ENCODE results near the gene MEF2B. TPM values are rescaled to one million over a fixed set of nuclear protein-coding genes. Genes with fewer than 3 reads are reported as not detected.

MEF2B gene
- 0.80 TPM in 1 of 2 replicates, not detected in the other for total RNA-seq (2014; rRNA removed; shearing (Covaris generic))

DNA sequence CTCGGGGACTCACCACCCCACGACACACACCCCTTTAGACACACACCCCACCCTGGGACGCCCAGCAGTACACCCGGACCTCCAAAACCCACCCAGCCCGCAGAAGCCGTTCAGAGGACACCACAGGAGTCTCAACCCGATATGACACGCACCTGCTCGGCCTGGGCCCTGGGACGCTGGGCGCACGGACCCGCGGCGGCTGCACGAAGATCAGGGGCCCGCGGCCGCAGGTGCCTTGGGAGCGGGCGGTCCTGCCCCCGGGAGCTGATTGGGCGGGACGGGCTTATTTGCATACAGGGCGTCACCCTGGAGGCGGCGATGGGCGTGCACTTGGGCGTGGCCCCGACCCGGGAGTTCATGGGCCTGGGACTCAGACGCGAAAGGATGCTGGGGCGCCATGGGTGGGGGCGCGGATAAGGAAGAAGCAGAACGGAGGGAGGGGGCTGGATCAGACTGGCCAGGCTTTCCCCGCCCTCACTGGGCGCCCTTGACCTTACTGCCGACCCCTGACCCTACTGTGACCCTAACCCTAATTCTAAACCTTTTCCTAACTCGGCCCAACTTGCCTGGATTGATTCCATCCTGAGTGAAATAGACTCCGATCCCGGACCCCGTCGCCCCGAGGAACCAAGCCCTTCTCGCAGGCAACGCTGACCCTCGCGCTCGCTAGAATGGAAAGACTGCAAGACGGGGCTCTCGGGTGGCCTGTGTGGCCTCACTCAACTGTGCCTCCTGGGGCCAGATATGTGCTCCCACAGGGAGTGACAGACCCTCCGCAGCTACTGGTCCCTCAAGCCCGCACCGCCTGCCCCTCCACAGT, at the start of gene MEF2B:
TSS of gene MEF2B (minus strand) at position 211 of the 820 bp plus-strand sequence. CDS start 19,528 bp downstream, outside the sequence.
- peak; percentile 100 for DNase-seq

DNA sequence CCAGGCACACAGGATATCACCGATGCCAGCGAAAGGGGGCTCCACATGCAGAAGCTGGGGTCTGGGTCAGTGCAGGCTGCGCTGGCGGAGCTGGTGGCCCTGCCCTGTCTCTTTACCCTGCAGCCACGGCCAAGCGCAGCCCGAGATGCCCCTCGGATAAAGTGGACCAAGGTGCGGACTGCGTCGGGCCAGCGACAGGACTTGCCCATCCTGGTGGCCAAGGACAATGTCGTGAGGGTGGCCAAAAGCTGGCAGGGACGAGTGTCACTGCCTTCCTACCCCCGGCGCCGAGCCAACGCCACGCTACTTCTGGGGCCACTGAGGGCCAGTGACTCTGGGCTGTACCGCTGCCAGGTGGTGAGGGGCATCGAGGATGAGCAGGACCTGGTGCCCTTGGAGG, 48.8 kb upstream of the MEF2B start:
- Histone ChIP-seq H3K4me3 (ENCODE audit: insufficient read depth, low read depth, low read length) (no peak overlapping the region), H3K27me3 (ENCODE audit: control insufficient read depth, insufficient read depth, low read length) (peaks cover 16% of the 10 kb centered on the region), H3K36me3 (replicated peaks; ENCODE audit: control insufficient read depth, insufficient read depth, low read length) (no peaks in the 10 kb centered on the region)
- DNase-seq = no peak

More for the DNA sequence above, at the start of gene MEF2B:
- H3K4me3 ChIP-seq (ENCODE audit: insufficient read depth, low read depth, low read length) = peak within 1 kb of the TSS; percentile 37; the same call in 1 of the 2 replicates
- H3K27me3 ChIP-seq (ENCODE audit: control insufficient read depth, insufficient read depth, low read length) = peaks cover 18% of the 10 kb centered on the region
- H3K36me3 ChIP-seq (replicated peaks; ENCODE audit: control insufficient read depth, insufficient read depth, low read length) = no peaks in the 10 kb centered on the region

- peak; percentile 83 for DNase-seq
Observed at GRCh38 chr19:19217099-19217498, 47.0 kb upstream of the MEF2B start.

DNA sequence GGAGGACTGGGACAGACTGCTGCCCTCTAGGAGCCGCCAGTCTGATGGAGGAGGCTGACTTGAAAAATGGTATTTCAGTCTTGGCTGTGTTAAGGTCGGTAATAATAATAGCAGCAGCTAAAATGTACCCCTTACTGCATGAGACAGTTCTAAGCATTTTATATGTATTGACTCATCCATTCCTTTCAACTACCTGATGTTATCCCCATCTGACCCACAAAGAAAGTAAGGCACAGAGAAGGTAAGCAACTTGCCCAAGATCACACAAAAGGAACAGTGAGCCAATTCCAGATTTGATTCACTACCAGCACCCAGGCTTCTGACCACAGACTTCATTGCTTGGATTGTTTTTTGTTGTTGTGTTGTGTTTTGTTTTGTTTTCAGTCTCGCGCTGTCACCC, 45.7 kb upstream of the MEF2B start:
- Histone ChIP-seq H3K36me3 (replicated peaks; ENCODE audit: control insufficient read depth, insufficient read depth, low read length) (no peaks in the 10 kb centered on the region), H3K4me3 (ENCODE audit: insufficient read depth, low read depth, low read length) (no peak overlapping the region), H3K27me3 (ENCODE audit: control insufficient read depth, insufficient read depth, low read length) (peaks cover 39% of the 10 kb centered on the region)
- no peak for DNase-seq

More at GRCh38 chr19:19217099-19217498, 47.0 kb upstream of the MEF2B start:
- H3K36me3 ChIP-seq (replicated peaks; ENCODE audit: control insufficient read depth, insufficient read depth, low read length) = no peaks in the 10 kb centered on the region
- no peak overlapping the region for H3K4me3 ChIP-seq (ENCODE audit: insufficient read depth, low read depth, low read length)
- peaks cover 27% of the 10 kb centered on the region for H3K27me3 ChIP-seq (ENCODE audit: control insufficient read depth, insufficient read depth, low read length)

DNA sequence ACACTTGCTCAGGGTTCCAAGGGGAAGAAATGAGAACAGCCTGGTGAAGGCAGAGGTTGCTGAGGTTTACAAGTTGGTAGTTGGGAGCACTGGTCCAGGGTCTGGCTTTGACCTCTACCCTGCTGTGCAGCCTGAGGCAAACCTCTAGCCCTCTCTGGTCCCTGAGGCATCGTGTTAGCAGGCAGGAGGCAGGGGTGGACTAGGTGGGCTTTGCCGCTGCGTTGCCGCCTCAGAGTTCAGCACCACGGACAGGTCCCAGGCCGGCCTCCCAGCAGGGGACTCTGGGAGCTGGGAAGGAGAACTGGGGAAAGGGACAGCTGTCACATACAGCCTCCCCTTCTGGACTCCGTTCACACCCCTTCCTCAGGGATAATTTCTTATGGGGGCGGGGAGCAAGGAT, 44.8 kb upstream of the MEF2B start:
- peak; percentile 92 for DNase-seq
- no peaks in the 10 kb centered on the region for H3K36me3 ChIP-seq (replicated peaks; ENCODE audit: control insufficient read depth, insufficient read depth, low read length)
- H3K4me3 ChIP-seq (ENCODE audit: insufficient read depth, low read depth, low read length) = no peak overlapping the region
- H3K27me3 ChIP-seq (ENCODE audit: control insufficient read depth, insufficient read depth, low read length) = peaks cover 43% of the 10 kb centered on the region

- DNase-seq = peak; percentile 69
- no peak overlapping the region for H3K4me3 ChIP-seq (ENCODE audit: insufficient read depth, low read depth, low read length)
Observed at GRCh38 chr19:19214159-19214490, 44.1 kb upstream of the MEF2B start.

GRCh38 chr19:19213426-19214158, 43.5 kb upstream of the MEF2B start:
- peaks cover 48% of the 10 kb centered on the region for H3K27me3 ChIP-seq (ENCODE audit: control insufficient read depth, insufficient read depth, low read length)
- no peak overlapping the region for H3K4me3 ChIP-seq (ENCODE audit: insufficient read depth, low read depth, low read length)
- DNase-seq = peak; percentile 30
- H3K36me3 ChIP-seq (replicated peaks; ENCODE audit: control insufficient read depth, insufficient read depth, low read length) = no peaks in the 10 kb centered on the region

More at GRCh38 chr19:19214159-19214490, 44.1 kb upstream of the MEF2B start:
- peaks cover 47% of the 10 kb centered on the region for H3K27me3 ChIP-seq (ENCODE audit: control insufficient read depth, insufficient read depth, low read length)
- no peaks in the 10 kb centered on the region for H3K36me3 ChIP-seq (replicated peaks; ENCODE audit: control insufficient read depth, insufficient read depth, low read length)

DNA sequence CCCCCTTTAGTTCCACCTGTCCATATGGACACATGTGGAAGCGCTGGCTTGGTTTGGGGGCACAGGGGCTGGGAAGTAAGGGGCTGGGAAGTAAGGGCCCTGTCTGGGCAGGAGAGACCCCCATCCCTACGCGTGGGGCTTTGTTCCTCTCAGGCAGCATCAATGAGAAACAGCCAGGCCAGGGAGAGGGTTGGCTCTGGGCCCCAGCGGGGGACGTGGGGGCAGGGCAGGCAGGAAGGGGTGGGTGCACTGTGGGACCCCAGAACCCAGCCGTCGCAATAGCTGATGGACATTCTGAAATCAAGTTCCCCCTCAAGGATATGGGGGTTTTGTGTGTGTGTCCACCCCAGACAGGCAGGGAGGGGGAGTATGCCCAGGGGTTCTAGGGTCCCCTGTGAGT, 42.9 kb upstream of the MEF2B start:
- Histone ChIP-seq H3K27me3 (ENCODE audit: control insufficient read depth, insufficient read depth, low read length) (peaks cover 50% of the 10 kb centered on the region), H3K4me3 (ENCODE audit: insufficient read depth, low read depth, low read length) (no peak overlapping the region), H3K36me3 (replicated peaks; ENCODE audit: control insufficient read depth, insufficient read depth, low read length) (no peaks in the 10 kb centered on the region)
- peak; percentile 55 for DNase-seq

- peak; percentile 95 for DNase-seq
- peaks cover 57% of the 10 kb centered on the region for H3K27me3 ChIP-seq (ENCODE audit: control insufficient read depth, insufficient read depth, low read length)
- H3K4me3 ChIP-seq (ENCODE audit: insufficient read depth, low read depth, low read length) = peak within 1 kb of the TSS; percentile 43
Observed at GRCh38 chr19:19211499-19212420, 41.7 kb upstream of the MEF2B start, which contains the start of gene NCAN. TSS of gene NCAN (plus strand) at chr19:19211958. CDS start at chr19:19216954, 4,996 bp downstream.

GRCh38 chr19:19209372-19209771, 39.3 kb upstream of the MEF2B start:
- no peak for DNase-seq
- Histone ChIP-seq H3K4me3 (ENCODE audit: insufficient read depth, low read depth, low read length) (no peak overlapping the region), H3K36me3 (replicated peaks; ENCODE audit: control insufficient read depth, insufficient read depth, low read length) (no peaks in the 10 kb centered on the region), H3K27me3 (ENCODE audit: control insufficient read depth, insufficient read depth, low read length) (peaks cover 70% of the 10 kb centered on the region)

More at GRCh38 chr19:19211499-19212420, 41.7 kb upstream of the MEF2B start, which contains the start of gene NCAN:
- no peaks in the 10 kb centered on the region for H3K36me3 ChIP-seq (replicated peaks; ENCODE audit: control insufficient read depth, insufficient read depth, low read length)

- peak; percentile 54 for DNase-seq
- Histone ChIP-seq H3K36me3 (replicated peaks; ENCODE audit: control insufficient read depth, insufficient read depth, low read length) (no peaks in the 10 kb centered on the region), H3K4me3 (ENCODE audit: insufficient read depth, low read depth, low read length) (no peak overlapping the region), H3K27me3 (ENCODE audit: control insufficient read depth, insufficient read depth, low read length) (peaks cover 59% of the 10 kb centered on the region)
Observed at GRCh38 chr19:19207637-19208572, 37.8 kb upstream of the MEF2B start.

DNA sequence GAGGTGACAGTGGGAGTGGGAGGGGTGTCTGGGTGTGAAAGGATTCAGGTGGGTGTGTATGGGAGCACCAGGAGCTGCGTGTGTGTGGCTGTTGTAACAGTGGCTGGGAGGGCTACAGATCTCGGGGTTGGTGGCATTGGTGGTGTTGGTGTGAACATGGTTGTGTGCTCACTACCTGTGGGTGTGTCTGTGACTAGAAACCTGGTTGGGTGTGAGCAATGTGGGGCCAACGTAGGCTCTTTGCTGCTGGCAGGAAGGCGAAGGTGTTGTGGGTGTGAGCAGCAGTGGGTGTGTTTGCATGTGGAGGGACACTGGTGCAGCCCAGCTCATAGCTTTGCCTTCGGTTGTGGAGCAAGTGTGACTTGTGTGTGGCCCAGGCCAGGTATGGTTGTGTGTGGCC, 36.9 kb upstream of the MEF2B start:
- H3K36me3 ChIP-seq (replicated peaks; ENCODE audit: control insufficient read depth, insufficient read depth, low read length) = no peaks in the 10 kb centered on the region
- H3K27me3 ChIP-seq (ENCODE audit: control insufficient read depth, insufficient read depth, low read length) = peaks cover 50% of the 10 kb centered on the region
- DNase-seq = no peak
- H3K4me3 ChIP-seq (ENCODE audit: insufficient read depth, low read depth, low read length) = no peak overlapping the region

Measured in H7 (cell line).